H9 (cell line): ENCODE results near the gene TMPRSS6. TPM values are rescaled to one million over a fixed set of nuclear protein-coding genes. Genes with fewer than 3 reads are reported as not detected.

Experiments used
- DNase-seq: peaks from one replicate; pipeline ENCODE4 v3.0.0-alpha.2; 2017
- H2AFZ ChIP-seq: one replicate; pipeline ENCODE4 v1.6.1; 2013; ENCODE audit warnings: mild to moderate bottlenecking, low read length, control low read depth, moderate library complexity
- H2AK5ac ChIP-seq: 2 replicates; pipeline ENCODE4 v1.6.1; 2013; ENCODE audit warnings: low read length, control low read depth, mixed read lengths; ENCODE audit not compliant: insufficient read length
- H2BK120ac ChIP-seq: one replicate; pipeline ENCODE4 v1.6.1; 2013; ENCODE audit warnings: low read depth, mild to moderate bottlenecking, low read length, control low read depth, inconsistent platforms; ENCODE audit not compliant: poor library complexity, severe bottlenecking
- H2BK12ac ChIP-seq: 2 replicates; pipeline ENCODE4 v1.6.1; 2013; ENCODE audit warnings: low read length, control low read depth, mixed read lengths, low read depth; ENCODE audit not compliant: insufficient read length
- H2BK15ac ChIP-seq: 2 replicates; pipeline ENCODE4 v1.6.1; 2013; ENCODE audit warnings: low read depth, low read length, control low read depth
- H2BK20ac ChIP-seq: one replicate; pipeline ENCODE4 v1.6.1; 2013; ENCODE audit warnings: low read depth, mild to moderate bottlenecking, low read length, control low read depth, inconsistent platforms; ENCODE audit not compliant: poor library complexity, severe bottlenecking
- H2BK5ac ChIP-seq: 2 replicates; pipeline ENCODE4 v1.6.1; 2013; ENCODE audit warnings: low read length, control low read depth, mixed read lengths; ENCODE audit not compliant: insufficient read length
- H3K14ac ChIP-seq: 2 replicates; pipeline ENCODE4 v1.6.1; 2013; ENCODE audit warnings: low read length, control low read depth; ENCODE audit not compliant: insufficient read depth
- H3K18ac ChIP-seq: 2 replicates; pipeline ENCODE4 v1.6.1; 2013; ENCODE audit warnings: low read depth, mild to moderate bottlenecking, mixed read lengths, low read length, control low read depth; ENCODE audit not compliant: insufficient read length
- H3K23ac ChIP-seq: 2 replicates; pipeline ENCODE4 v1.6.1; 2013; ENCODE audit warnings: low read length, control low read depth, mixed read lengths, low read depth; ENCODE audit not compliant: insufficient read length
- H3K23me2 ChIP-seq: 2 replicates; pipeline ENCODE4 v1.6.1; 2013; ENCODE audit warnings: low read depth, mild to moderate bottlenecking, mixed read lengths, low read length, control low read depth; ENCODE audit not compliant: insufficient read length, poor library complexity, severe bottlenecking
- H3K27ac ChIP-seq: 2 replicates; pipeline ENCODE4 v1.5.1; 2013; ENCODE audit warnings: low read length, control low read depth, mixed read lengths, low read depth; ENCODE audit not compliant: insufficient read length
- H3K27me3 ChIP-seq: 2 replicates; pipeline ENCODE4 v1.6.1; 2013; ENCODE audit warnings: low read length, control low read depth, inconsistent platforms; ENCODE audit not compliant: insufficient read depth
- H3K4ac ChIP-seq: 2 replicates; pipeline ENCODE4 v1.6.1; 2013; ENCODE audit warnings: low read depth, mild to moderate bottlenecking, control low read depth, inconsistent platforms, low read length, moderate library complexity
- H3K4me1 ChIP-seq: 2 replicates; pipeline ENCODE4 v1.6.1; 2013; ENCODE audit warnings: low read length, control low read depth, inconsistent platforms; ENCODE audit not compliant: insufficient read depth
- H3K4me2 ChIP-seq: 2 replicates; pipeline ENCODE4 v1.6.1; 2013; ENCODE audit warnings: low read length, control low read depth, mixed read lengths; ENCODE audit not compliant: insufficient read length, insufficient read depth
- H3K56ac ChIP-seq: 2 replicates; pipeline ENCODE4 v1.6.1; 2013; ENCODE audit warnings: low read depth, mild to moderate bottlenecking, mixed read lengths, low read length, control low read depth; ENCODE audit not compliant: insufficient read length
- H3K79me1 ChIP-seq: 2 replicates; pipeline ENCODE4 v1.6.1; 2013; ENCODE audit warnings: low read depth, mild to moderate bottlenecking, moderate library complexity, low read length, control low read depth, inconsistent platforms; ENCODE audit not compliant: insufficient read depth, poor library complexity, severe bottlenecking
- H3K79me2 ChIP-seq: 2 replicates; pipeline ENCODE4 v1.6.1; 2013; ENCODE audit warnings: low read length, control low read depth, inconsistent platforms; ENCODE audit not compliant: insufficient read depth
- H3K9ac ChIP-seq: 2 replicates; pipeline ENCODE4 v1.6.1; 2013; ENCODE audit warnings: low read length, control low read depth, mixed read lengths; ENCODE audit not compliant: insufficient read length; ENCODE audit errors: extremely low read depth
- H3K9me3 ChIP-seq: one replicate; pipeline ENCODE4 v1.6.1; 2013; ENCODE audit warnings: low read depth, low read length, inconsistent platforms; ENCODE audit not compliant: control insufficient read depth
- H3T11ph ChIP-seq: one replicate; pipeline ENCODE4 v1.6.1; 2013; ENCODE audit warnings: mild to moderate bottlenecking, low read length, control low read depth, inconsistent platforms
- H4K20me1 ChIP-seq: one replicate; pipeline ENCODE4 v1.6.1; 2013; ENCODE audit not compliant: control insufficient read depth, insufficient read length, insufficient read depth
- H4K5ac ChIP-seq: 2 replicates; pipeline ENCODE4 v1.6.1; 2013; ENCODE audit warnings: low read depth, mild to moderate bottlenecking, mixed read lengths, low read length, control low read depth; ENCODE audit not compliant: insufficient read length
- H4K8ac ChIP-seq: replicated peaks from 2 replicates; pipeline ENCODE4 v1.6.1; 2013; ENCODE audit warnings: low read length, control low read depth, mixed read lengths, low read depth; ENCODE audit not compliant: insufficient read length
- H4K91ac ChIP-seq: 2 replicates; pipeline ENCODE4 v1.6.1; 2013; ENCODE audit warnings: low read depth, mild to moderate bottlenecking, moderate library complexity, mixed read lengths, low read length, control low read depth; ENCODE audit not compliant: insufficient read length
- H3K27ac Mint-ChIP-seq, 3 experiments: 2 replicates in 2 of 3; 3 replicates in 1 of 3; pipeline ENCODE4 v1.8.0; 2020 to 2021; ENCODE audit warnings: mixed read lengths in 3 of 3, mild to moderate bottlenecking in 1 of 3, moderate library complexity in 1 of 3
- H3K27me3 Mint-ChIP-seq: 2 replicates; pipeline ENCODE4 v1.8.0; 2021; ENCODE audit warnings: low read depth, mild to moderate bottlenecking, moderate library complexity, mixed read lengths
- H3K36me3 Mint-ChIP-seq, 3 experiments: 2 replicates in 2 of 3; 3 replicates in 1 of 3; pipeline ENCODE4 v1.8.0; 2020 to 2021; ENCODE audit warnings: low read depth in 3 of 3, mixed read lengths in 3 of 3; ENCODE audit not compliant: insufficient read depth in 1 of 3
- H3K4me1 Mint-ChIP-seq, 2 experiments: 2 replicates each; pipeline ENCODE4 v1.8.0; 2020; ENCODE audit warnings: mixed read lengths in 2 of 2
- H3K4me3 Mint-ChIP-seq, 2 experiments: 2 replicates in 1 of 2; 3 replicates in 1 of 2; pipeline ENCODE4 v1.8.0; 2020 to 2021; ENCODE audit warnings: mild to moderate bottlenecking in 2 of 2, mixed read lengths in 2 of 2, moderate library complexity in 1 of 2
- H3K9me3 Mint-ChIP-seq, 2 experiments: 2 replicates in 1 of 2; 3 replicates in 1 of 2; pipeline ENCODE4 v1.8.0; 2020; ENCODE audit warnings: mild to moderate bottlenecking in 2 of 2, mixed read lengths in 2 of 2, moderate library complexity in 1 of 2
- WGBS: extraction: QIAGEN DNeasy Blood & Tissue Kit; methylation state at CpG from one replicate; pipeline ENCODE4 v1.1.7; 2013; ENCODE audit warnings: missing lambda C conversion rate, low lambda C conversion rate, mixed read lengths; ENCODE audit not compliant: insufficient read length; ENCODE audit errors: extremely low coverage; 5-methylcytosine and 5-hydroxymethylcytosine counted together
- total RNA-seq: library from RNA; stranded (reverse); gene quantifications from 2 replicates; pipeline ENCODE4 v1.2.1, GENCODE V29; 2021
- TF ChIP-seq, protein P1 (sequence below): fragments of 200-600 bp; sonication (generic); conservative IDR thresholded peaks from 3 replicates; pipeline ENCODE4 v1.8.0; 2021; ENCODE audit warnings: antibody characterized with exemption, mild to moderate bottlenecking

TMPRSS6 gene
- total RNA-seq, 1 experiment from 2014 or later: not detected

DNA sequence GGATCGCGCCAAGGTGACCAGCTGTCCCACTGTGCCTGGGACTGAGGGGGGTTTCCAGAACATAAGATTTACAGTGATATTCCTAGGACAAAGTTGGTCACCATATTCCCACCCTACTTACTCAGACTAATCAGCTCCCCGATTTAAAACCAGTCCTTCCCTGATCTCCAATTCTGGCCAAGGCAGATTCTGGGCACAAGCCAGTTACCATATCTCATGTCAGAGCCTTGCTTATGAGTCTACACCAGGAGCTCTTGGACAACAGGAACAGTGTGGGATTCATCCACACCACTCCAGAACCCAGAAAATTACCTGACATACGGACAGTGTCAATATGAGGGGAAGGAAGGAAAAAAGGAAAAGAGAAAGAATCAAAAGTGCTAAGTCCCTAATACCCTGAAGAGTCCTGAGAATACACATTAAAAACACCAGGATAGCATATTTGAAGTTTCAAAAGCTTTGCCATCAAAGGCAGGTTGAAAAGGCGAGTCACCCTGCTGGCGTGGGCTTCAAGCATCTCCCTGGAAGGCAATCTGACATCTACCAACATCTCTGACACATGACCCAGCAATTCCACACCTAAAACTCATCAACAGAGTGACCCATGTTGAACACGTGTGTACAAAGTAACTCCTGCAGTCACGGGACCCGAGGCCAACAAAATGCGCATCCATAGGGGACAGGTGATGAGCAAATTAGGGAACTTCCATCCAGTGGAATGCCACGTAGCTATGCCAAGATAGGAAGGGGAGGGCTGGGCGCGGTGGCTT lies 48.2 kb upstream of the TMPRSS6 start:
- Histone ChIP-seq H3T11ph (no peak overlapping the region), H4K20me1 (no peaks in the 10 kb centered on the region), H2AFZ (no peak overlapping the region), H3K4ac (no peak overlapping the region), H2BK20ac (no peak overlapping the region), H2BK5ac (no peak overlapping the region), H3K23me2 (no peaks in the 10 kb centered on the region), H4K91ac (no peak overlapping the region), H4K5ac (no peak overlapping the region), H3K9ac (no peak overlapping the region), H3K9me3 (no peaks in the 10 kb centered on the region), H3K79me1 (no peaks in the 10 kb centered on the region), H2BK12ac (no peak overlapping the region), H3K4me2 (no peak overlapping the region), H3K79me2 (no peaks in the 10 kb centered on the region), H3K18ac (no peak overlapping the region), H2AK5ac (no peak overlapping the region), H3K14ac (no peak overlapping the region), H4K8ac (no peak overlapping the region), H2BK15ac (no peak overlapping the region), H3K27ac (no peak overlapping the region), H2BK120ac (no peak overlapping the region), H3K23ac (no peak overlapping the region), H3K4me1 (no peaks in the 10 kb centered on the region), H3K27me3 (no peaks in the 10 kb centered on the region), H3K56ac (no peak overlapping the region)
- H3K36me3 Mint-ChIP-seq: peaks cover 0 to 6% (median 2%) of the 10 kb centered on the region in 3 experiments; a peak in 4 of 7 replicates
- H3K9me3 Mint-ChIP-seq: peaks cover 0 to 11% of the 10 kb centered on the region in 2 experiments; a peak in 2 of 5 replicates
- peaks cover 39% of the 10 kb centered on the region for H3K27me3 Mint-ChIP-seq
- no peak overlapping the region for H3K4me3 Mint-ChIP-seq
- H3K4me1 Mint-ChIP-seq: peaks cover 5 to 16% of the 10 kb centered on the region in 2 experiments
- TF ChIP-seq, protein P1, sequence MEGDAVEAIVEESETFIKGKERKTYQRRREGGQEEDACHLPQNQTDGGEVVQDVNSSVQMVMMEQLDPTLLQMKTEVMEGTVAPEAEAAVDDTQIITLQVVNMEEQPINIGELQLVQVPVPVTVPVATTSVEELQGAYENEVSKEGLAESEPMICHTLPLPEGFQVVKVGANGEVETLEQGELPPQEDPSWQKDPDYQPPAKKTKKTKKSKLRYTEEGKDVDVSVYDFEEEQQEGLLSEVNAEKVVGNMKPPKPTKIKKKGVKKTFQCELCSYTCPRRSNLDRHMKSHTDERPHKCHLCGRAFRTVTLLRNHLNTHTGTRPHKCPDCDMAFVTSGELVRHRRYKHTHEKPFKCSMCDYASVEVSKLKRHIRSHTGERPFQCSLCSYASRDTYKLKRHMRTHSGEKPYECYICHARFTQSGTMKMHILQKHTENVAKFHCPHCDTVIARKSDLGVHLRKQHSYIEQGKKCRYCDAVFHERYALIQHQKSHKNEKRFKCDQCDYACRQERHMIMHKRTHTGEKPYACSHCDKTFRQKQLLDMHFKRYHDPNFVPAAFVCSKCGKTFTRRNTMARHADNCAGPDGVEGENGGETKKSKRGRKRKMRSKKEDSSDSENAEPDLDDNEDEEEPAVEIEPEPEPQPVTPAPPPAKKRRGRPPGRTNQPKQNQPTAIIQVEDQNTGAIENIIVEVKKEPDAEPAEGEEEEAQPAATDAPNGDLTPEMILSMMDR: no peak
- H3K27ac Mint-ChIP-seq: no peak overlapping the region
- no peak for DNase-seq
- WGBS: no CpG with 5 or more reads among the region's 13 CpGs
